Stimulated activated CD8-positive, alpha-beta memory T cell treated with anti-CD3 and anti-CD28 coated beads, Interleukin-7, amount 100 ng/mL, for 48 hours (primary cell): ENCODE measurements around the gene SEMA3C.

Experiments
- DNase-seq, 2 donors: peaks; one replicate each; pipeline ENCODE4 v3.0.0-alpha.2; 2020; ENCODE audit warnings: low read depth in 1 of 2; ENCODE audit errors: extremely low read depth in 1 of 2

The SEMA3C gene

GRCh38 chr7:80785276-80785675 is 133.6 kb downstream of the SEMA3C start:
- DNase-seq, result no peak

GRCh38 chr7:80783678-80784327 is 135.0 kb downstream of the SEMA3C start:
- DNase-seq, result no peak

DNA sequence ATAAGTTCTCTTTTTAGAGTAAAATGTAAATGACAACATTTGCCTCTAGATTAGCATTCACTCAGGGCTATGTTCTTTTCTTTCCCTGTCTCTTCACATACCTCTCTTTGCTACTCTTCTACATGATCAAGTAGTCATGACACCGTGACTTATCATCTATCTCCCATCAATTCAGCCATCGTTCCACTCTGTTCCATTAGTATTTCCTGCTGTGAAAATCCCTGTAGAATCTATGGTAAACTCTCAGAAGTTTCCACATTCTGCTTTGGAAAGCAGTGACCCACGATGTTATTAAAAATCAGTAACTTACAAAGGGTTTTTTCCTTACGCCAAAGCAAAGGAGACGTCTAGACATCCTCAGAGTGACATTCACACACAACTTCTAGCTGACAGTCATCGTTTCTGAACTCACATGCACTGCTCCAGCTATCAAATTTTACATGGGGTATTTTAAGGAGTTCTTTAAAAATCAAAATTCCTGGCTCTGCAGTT is 135.6 kb downstream of the SEMA3C start:
- DNase-seq, result no peak

GRCh38 chr7:80781561-80781979 is 137.3 kb downstream of the SEMA3C start:
- DNase-seq, result no peak

- no peak for DNase-seq
Measured at GRCh38 chr7:80781146-80781545, 137.7 kb downstream of the SEMA3C start.

DNA sequence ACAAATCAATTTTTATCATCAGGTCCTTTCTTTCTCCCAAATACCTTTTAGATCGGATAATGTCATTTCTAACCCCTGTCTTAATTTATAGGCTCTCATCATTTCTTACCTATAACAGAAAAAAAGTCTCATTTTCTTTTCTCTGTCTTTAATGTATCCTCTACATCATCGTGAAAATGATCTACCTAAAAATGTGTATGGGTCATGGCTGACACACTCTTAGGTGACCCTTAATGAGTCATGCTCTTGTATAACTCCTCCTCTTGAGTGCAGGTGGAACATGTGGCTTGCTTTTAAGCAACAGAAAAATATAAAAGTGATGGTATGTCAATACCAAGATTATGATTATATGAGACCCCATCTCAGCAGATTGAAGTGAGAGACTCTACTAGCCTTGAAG is 139.4 kb downstream of the SEMA3C start:
- no peak for DNase-seq

DNA sequence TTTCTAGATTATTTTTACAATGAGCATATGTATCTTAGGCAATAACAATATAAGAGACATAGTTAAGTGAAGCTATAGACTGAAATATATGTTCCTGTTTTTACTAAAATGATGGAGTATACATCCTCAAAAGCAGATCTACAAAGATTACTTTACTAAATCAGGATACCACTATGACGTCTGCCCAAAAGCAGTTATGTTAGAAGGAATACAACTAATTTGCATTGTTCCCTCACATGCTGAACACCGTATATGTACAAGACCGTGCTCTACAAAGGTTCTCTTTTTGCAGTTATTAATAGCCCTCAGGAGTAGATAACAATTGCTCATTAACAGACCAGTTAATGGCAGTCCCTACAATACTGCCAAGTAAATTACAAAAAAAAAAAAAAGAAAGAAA is 143.0 kb downstream of the SEMA3C start:
- DNase-seq, result no peak

GRCh38 chr7:80775482-80775881 is 143.4 kb downstream of the SEMA3C start:
- no peak for DNase-seq

GRCh38 chr7:80774843-80775242 is 144.0 kb downstream of the SEMA3C start:
- no peak for DNase-seq

GRCh38 chr7:80773787-80774508 is 144.9 kb downstream of the SEMA3C start:
- DNase-seq, result no peak

DNA sequence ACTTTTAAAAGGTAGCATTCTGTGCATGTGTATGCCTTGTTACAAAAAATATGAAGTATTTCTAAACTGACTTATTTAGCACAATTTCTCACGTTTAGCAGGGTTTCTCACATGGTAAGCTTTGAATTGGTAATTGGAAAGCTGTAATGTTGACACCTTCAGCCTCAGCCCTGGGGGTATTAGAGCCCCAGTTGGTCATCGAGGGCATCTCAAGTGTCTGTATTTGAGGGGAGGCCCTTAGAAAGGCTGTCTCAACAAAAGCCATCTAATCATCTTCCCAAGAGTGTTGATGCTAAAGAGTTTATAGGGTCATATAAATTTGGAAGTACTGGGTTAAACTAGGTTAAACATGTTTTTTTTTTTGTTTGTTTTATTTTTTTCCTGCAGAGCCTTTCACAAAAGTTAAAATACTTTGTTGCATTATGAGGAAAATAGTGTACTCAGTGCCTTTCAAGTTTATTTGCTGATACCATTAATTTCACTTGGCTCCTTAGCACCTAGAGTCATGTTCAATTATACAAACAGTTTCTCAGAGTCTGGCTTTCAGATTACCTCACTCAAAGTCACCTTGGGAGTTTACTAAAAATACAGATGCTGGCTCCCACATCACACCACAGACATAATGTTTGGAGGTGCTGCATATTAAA is 146.4 kb downstream of the SEMA3C start:
- DNase-seq, result no peak

DNA sequence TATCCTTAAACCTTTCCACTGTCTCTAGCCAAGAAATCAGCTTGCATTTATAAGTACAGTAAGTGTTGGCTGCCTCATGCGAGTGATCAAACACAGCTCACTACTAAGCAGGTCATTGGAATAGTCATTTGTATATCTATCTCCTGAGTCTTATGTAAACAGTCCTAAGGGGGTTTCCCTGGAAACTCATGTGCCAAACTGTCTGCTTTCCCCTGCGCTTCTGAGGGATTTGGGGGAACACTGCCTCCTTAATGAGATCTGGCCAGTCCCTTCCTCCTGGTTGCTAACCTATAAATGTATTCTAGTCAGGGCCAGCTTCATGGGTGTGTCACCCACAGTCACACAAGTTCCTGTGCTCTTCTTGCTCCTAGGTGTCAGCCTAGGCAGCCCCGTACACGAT is 147.3 kb downstream of the SEMA3C start:
- no peak for DNase-seq

DNA sequence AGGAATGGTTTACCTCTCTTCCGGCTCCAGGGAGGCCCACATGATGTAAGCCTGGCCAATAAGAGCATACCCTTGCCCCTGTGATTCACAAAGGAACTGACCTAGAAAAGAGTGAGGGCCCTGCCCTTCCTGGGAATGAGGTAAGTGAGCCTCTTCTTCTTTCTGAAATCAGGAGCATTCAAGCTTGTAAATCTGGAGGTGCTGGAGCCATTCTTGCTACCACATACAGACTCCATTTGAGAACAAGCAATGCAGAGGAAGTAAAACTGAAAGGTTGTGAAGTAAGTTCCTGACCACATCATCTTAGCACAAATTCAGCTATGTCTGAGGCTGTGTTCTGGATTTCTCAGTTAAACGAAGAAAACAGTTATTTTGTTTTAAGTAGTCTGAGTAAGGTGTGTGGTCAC is 148.2 kb downstream of the SEMA3C start:
- DNase-seq, result no peak

- DNase-seq, result no peak
Measured at GRCh38 chr7:80770061-80770460, 148.8 kb downstream of the SEMA3C start.

- no peak for DNase-seq
Measured at GRCh38 chr7:80768756-80769155, 150.1 kb downstream of the SEMA3C start.

GRCh38 chr7:80767654-80768053 is 151.2 kb downstream of the SEMA3C start:
- DNase-seq, result no peak

DNA sequence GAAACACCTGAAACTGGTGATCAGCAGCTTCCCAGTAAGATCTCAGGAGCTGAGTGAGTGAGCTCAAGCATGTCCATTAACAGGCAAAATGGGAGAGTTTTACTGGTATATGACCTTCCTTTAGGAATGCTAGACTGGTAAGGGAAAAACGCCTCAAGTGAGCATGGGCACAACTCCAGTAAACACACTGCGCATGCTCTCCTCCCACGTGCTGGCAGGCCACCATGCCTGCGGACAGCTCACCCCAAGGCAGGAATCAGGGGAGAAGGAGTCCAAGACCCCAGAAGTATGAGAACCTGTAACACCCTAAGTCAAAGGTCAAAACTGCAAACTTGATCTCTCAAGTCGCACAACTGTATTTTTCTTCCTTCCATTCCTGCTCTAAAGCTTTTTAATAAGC is 152.1 kb downstream of the SEMA3C start:
- DNase-seq, result no peak

DNA sequence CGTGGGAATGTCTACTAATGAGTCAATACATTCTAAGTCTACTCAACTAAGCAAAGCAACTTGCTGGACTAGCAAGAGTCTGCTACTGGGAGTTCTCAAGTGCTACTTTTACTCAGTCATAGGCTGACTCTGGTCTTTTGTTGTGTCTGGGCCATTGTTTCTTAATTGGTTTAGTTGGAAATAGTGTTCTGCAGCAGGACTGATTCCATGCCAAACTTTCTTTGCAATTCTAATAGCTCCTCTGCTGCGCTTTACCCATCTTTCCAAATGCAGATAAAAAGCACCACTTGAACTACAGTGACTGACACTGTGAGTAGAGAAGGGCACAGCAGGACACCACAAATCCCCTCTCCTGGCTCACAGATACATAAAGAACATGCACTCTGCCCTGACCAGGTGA is 154.7 kb downstream of the SEMA3C start:
- no peak for DNase-seq

GRCh38 chr7:80763704-80764103 is 155.1 kb downstream of the SEMA3C start:
- DNase-seq, result no peak

- no peak for DNase-seq
Measured at GRCh38 chr7:80763289-80763688, 155.6 kb downstream of the SEMA3C start.

- DNase-seq, result no peak
Measured at GRCh38 chr7:80760292-80760691, 158.6 kb downstream of the SEMA3C start.
